Muscle of leg (tissue), 11 donors: ENCODE measurements around the gene GPR31. TPM values are rescaled to one million over a fixed set of nuclear protein-coding genes. Genes with fewer than 3 reads are reported as not detected.
"Not testable (repeated sequence)": the region's sequence is repeated elsewhere in the genome, so short reads cannot be mapped to it uniquely, and the experiment has no call there.

Experiments
- DNase-seq: peaks from one replicate; pipeline ENCODE4 v3.0.0; 2013
- H3K27ac ChIP-seq: one replicate; pipeline ENCODE4 v1.5.1; 2013; ENCODE audit warnings: mild to moderate bottlenecking, low read length, control low read depth
- H3K27me3 ChIP-seq: one replicate; pipeline ENCODE4 v1.6.1; 2013; ENCODE audit warnings: low read length; ENCODE audit not compliant: control insufficient read depth, insufficient read depth
- H3K36me3 ChIP-seq: one replicate; pipeline ENCODE4 v1.6.1; 2013; ENCODE audit warnings: low read length; ENCODE audit not compliant: control insufficient read depth, insufficient read depth
- H3K4me1 ChIP-seq: one replicate; pipeline ENCODE4 v1.6.1; 2013; ENCODE audit warnings: low read length; ENCODE audit not compliant: control insufficient read depth, insufficient read depth
- H3K4me3 ChIP-seq: one replicate; pipeline ENCODE4 v1.5.1; 2013; ENCODE audit warnings: low read length, control low read depth
- H3K9me3 ChIP-seq: replicated peaks from 2 replicates; pipeline ENCODE4 v1.6.1; 2013; ENCODE audit warnings: low read depth, low read length; ENCODE audit not compliant: control insufficient read depth
- WGBS: methylation state at CpG from one replicate; pipeline ENCODE4 v1.1.5; 2013; ENCODE audit warnings: missing lambda C conversion rate; ENCODE audit not compliant: insufficient coverage; 5-methylcytosine and 5-hydroxymethylcytosine counted together
- polyA plus RNA-seq, 8 donors: library from polyadenylated mRNA; unstranded; fragments of 120-200 nt; gene quantifications; one replicate each; pipeline versions ENCODE4 v1.2.1 to v1.2.3, GENCODE V29; 2013; ENCODE audit warnings: inconsistent platforms in 1 of 8, low replicate concordance in 1 of 8; ENCODE audit not compliant: insufficient read length in 8 of 8, insufficient read depth in 1 of 8
- total RNA-seq: library from RNA; stranded (reverse); fragments of 120-200 nt; gene quantifications from one replicate; pipeline ENCODE4 v1.2.4, GENCODE V29; 2013

The GPR31 gene
- total and polyA plus RNA-seq, 9 donors: not detected

- 80% methylated on average over 1 of the region's 9 CpGs for WGBS
- H3K36me3 ChIP-seq, H3K27ac ChIP-seq, H3K4me1 ChIP-seq, H3K27me3 ChIP-seq, DNase-seq, H3K4me3 ChIP-seq, H3K9me3 ChIP-seq: not testable (repeated sequence)
These were observed 29.5 kb upstream of the GPR31 start for GRCh38 chr6:167187275-167187674.

- H3K4me1 ChIP-seq, H3K9me3 ChIP-seq, H3K36me3 ChIP-seq, H3K27ac ChIP-seq, H3K4me3 ChIP-seq, DNase-seq, H3K27me3 ChIP-seq: not testable (repeated sequence)
- WGBS: no CpG with 5 or more reads among the region's 3 CpGs
These were observed 27.3 kb upstream of the GPR31 start for GRCh38 chr6:167185101-167185500.

GRCh38 chr6:167182913-167183314 is 25.1 kb upstream of the GPR31 start:
- not testable (repeated sequence) for DNase-seq, H3K9me3 ChIP-seq, H3K27me3 ChIP-seq, H3K27ac ChIP-seq, H3K4me3 ChIP-seq, H3K4me1 ChIP-seq, H3K36me3 ChIP-seq
- WGBS: no CpG with 5 or more reads among the region's 8 CpGs

- not testable (repeated sequence) for DNase-seq, H3K36me3 ChIP-seq, H3K27ac ChIP-seq, H3K27me3 ChIP-seq, H3K4me3 ChIP-seq, H3K4me1 ChIP-seq, H3K9me3 ChIP-seq
- no CpG with 5 or more reads among the region's 6 CpGs for WGBS
These were observed 23.6 kb upstream of the GPR31 start for GRCh38 chr6:167181351-167181750.

GRCh38 chr6:167180086-167180485 is 22.3 kb upstream of the GPR31 start:
- DNase-seq, H3K4me1 ChIP-seq, H3K27ac ChIP-seq, H3K4me3 ChIP-seq, H3K36me3 ChIP-seq, H3K27me3 ChIP-seq, H3K9me3 ChIP-seq: not testable (repeated sequence)
- WGBS: 95% methylated on average over 4 of the region's 8 CpGs

- DNase-seq, H3K4me3 ChIP-seq: not testable (repeated sequence)
- 71% methylated on average over 6 of the region's 31 CpGs for WGBS
These were observed 21.3 kb upstream of the GPR31 start for GRCh38 chr6:167178896-167179655.

GRCh38 chr6:167177271-167177670 is 19.5 kb upstream of the GPR31 start:
- not testable (repeated sequence) for H3K27me3 ChIP-seq, DNase-seq
- WGBS: no CpG with 5 or more reads among the region's 14 CpGs

More at GRCh38 chr6:167178896-167179655, 21.3 kb upstream of the GPR31 start:
- H3K27me3 ChIP-seq, H3K36me3 ChIP-seq, H3K9me3 ChIP-seq, H3K4me1 ChIP-seq, H3K27ac ChIP-seq: not testable (repeated sequence)

GRCh38 chr6:167172011-167172410 is 14.2 kb upstream of the GPR31 start:
- WGBS: 85% methylated on average over 5 of the region's 13 CpGs
- H3K36me3 ChIP-seq, H3K27me3 ChIP-seq, H3K27ac ChIP-seq, H3K9me3 ChIP-seq, H3K4me3 ChIP-seq, DNase-seq, H3K4me1 ChIP-seq: not testable (repeated sequence)

More at GRCh38 chr6:167177271-167177670, 19.5 kb upstream of the GPR31 start:
- H3K4me1 ChIP-seq, H3K27ac ChIP-seq, H3K4me3 ChIP-seq, H3K9me3 ChIP-seq, H3K36me3 ChIP-seq: not testable (repeated sequence)

GRCh38 chr6:167171300-167171699 is 13.5 kb upstream of the GPR31 start:
- H3K27me3 ChIP-seq, DNase-seq, H3K4me1 ChIP-seq, H3K9me3 ChIP-seq, H3K36me3 ChIP-seq, H3K27ac ChIP-seq, H3K4me3 ChIP-seq: not testable (repeated sequence)
- 85% methylated on average over 8 of the region's 11 CpGs for WGBS

GRCh38 chr6:167169867-167170266 is 12.1 kb upstream of the GPR31 start:
- H3K27ac ChIP-seq, H3K36me3 ChIP-seq, H3K9me3 ChIP-seq, H3K4me3 ChIP-seq, H3K4me1 ChIP-seq, DNase-seq, H3K27me3 ChIP-seq: not testable (repeated sequence)
- WGBS: no CpG with 5 or more reads among the region's 13 CpGs

GRCh38 chr6:167168296-167168695 is 10.5 kb upstream of the GPR31 start:
- not testable (repeated sequence) for DNase-seq, H3K9me3 ChIP-seq, H3K36me3 ChIP-seq, H3K27me3 ChIP-seq, H3K4me3 ChIP-seq, H3K4me1 ChIP-seq, H3K27ac ChIP-seq
- no CpG with 5 or more reads among the region's 16 CpGs for WGBS
